ENCODE measurements around the gene SPSB1. TPM values are rescaled to one million over a fixed set of nuclear protein-coding genes. Genes with fewer than 3 reads are reported as not detected.

Gene SPSB1
- 3.7 TPM for total RNA-seq

GRCh38 chr1:9292361-9293240, at the start of gene SPSB1:
Gene SPSB1 (plus strand): TSS chr1:9292894. CDS start chr1:9355892, 62,998 bp downstream.

Other genes starting within 250 kb of the SPSB1 start
- gene SLC2A5, start 223.3 kb upstream of the SPSB1 start, total RNA-seq = 2.8 TPM
- 0.69 TPM for gene GPR157, start 163.8 kb upstream of the SPSB1 start, total RNA-seq
- gene H6PD, start 58.1 kb upstream of the SPSB1 start, total RNA-seq = 9.5 TPM
- 15.7 TPM for gene SLC25A33, start 246.6 kb downstream of the SPSB1 start, total RNA-seq

All from diencephalon (tissue), 1 donor.